ENCODE measurements around the gene GJD3.
A peak's percentile ranks its signal among the peaks of the same experiment; 100 is the strongest.
"Not testable (repeated sequence)": the region's sequence is repeated elsewhere in the genome, so short reads cannot be mapped to it uniquely, and the experiment has no call there.

The GJD3 gene

DNA sequence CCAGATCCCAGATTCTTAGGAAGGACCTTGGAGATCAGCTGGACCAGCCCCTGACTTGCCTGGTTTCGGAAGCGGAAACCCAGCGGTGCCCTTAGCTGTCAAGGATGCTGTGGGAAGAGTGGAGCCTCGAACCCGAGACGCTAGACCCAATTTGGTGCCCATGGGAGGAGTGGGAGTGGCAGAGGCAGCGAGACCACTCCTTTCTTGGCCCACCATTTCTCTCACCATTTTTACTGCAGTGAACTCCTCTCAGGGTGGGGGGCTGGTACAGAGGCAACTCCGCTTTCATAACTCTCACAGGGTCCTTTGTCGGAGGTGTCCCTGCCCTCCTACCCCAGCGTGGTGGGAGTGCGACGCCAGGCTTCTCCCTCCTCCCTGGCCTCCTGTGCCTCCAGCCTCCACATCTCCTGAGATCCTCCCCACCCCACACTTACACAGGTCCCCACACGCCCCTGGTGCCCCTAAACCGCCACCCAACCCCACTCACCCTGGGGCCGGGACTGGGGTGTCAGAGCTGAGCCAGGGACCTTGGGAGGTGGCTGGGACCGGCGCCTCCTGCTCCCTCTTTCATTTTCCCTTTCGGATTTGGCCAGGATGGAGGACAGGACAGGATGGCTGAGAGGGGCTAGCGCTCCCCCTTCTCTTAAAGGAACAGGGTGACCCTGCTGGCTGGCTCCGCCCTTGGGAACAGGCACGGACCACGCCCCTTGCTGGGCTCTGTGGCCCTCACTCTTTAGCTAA lies at the start of gene GJD3:
TSS of gene GJD3 (minus strand) at position 617 of the 741 bp plus-strand sequence. CDS start 922 bp downstream, outside the sequence.
- DNase-seq, result no peak

GRCh38 chr17:40414312-40414711 lies 49.8 kb upstream of the GJD3 start:
- DNase-seq, result not testable (repeated sequence)

DNA sequence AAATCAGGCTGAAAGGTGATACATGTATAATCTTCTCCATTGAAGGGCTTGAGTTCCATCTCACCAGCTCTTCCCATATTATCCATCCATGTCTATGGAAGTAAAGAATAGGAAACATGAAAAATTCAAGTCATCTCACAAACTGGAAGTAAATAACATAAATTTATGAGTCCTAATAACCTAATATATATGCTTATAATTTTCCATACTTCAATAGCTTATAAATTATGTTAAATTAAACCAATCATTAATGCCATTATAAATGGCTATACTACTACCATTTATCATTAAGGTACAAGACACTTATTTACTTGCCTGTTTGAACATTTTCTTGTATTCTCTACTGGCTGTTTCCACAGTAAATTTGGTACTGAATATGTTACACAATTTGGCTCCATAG lies 48.3 kb upstream of the GJD3 start:
- DNase-seq, result no peak

DNA sequence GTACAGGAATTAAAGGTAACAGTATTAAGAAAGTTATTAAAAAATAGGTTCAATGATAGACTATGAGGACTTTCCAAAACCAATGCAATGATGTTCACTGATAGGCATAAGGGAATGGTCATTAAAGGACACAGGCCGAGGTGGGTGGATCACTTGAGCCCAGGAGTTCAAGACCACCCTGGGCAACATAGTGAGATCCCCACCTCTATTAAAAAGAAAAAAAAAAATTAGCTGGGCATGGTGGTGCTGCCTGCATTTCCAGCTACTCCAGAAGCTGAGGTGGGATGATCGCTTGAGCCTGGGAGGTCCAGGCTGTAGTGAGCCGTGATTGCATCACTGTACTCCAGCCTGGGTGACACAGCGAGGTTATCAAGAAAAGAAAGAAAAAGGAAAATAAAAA lies 47.3 kb upstream of the GJD3 start:
- no peak for DNase-seq

GRCh38 chr17:40410082-40410481 lies 45.5 kb upstream of the GJD3 start:
- no peak for DNase-seq

DNA sequence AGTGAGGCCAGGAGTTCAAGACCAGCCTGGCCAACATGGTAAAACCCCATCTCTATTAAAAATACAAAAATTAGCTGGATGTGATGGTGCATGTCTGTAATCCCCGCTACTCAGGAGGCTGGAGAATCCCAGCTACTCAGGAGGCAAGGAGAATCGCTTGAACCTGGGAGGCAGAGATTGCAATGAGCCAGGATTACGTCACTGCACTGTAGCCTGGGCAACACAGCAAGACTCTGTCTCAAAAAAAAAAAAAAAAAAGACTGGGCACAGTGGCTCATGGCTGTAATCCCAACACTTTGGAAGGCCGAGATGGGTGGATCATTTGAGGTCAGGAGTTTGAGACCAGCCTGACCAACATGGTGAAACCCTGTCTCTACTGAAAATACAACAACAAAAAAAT lies 45.0 kb upstream of the GJD3 start:
- DNase-seq, result not testable (repeated sequence)

DNA sequence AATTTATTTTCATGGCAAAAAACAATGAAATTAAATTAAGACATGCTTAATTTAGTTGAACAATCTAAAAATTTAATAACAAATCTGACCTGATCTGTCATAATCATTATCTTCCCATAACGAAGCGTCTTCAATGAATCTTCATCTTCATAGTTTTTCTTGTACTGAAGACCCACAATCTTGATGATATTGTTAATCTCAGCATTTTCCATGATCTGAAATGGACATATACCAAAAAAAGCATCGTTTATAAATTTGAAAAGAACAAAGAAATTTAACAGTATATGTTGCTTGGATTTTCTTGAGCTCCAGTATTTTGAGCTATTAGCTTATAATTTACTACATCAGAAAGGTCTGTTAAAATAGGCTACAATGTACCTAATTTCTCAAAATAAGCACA lies 42.9 kb upstream of the GJD3 start:
- DNase-seq, result no peak

GRCh38 chr17:40404003-40404402 lies 39.5 kb upstream of the GJD3 start:
- DNase-seq, result no peak

GRCh38 chr17:40402668-40403067 lies 38.1 kb upstream of the GJD3 start:
- DNase-seq, result no peak

GRCh38 chr17:40399185-40399584 lies 34.6 kb upstream of the GJD3 start:
- DNase-seq, result peak in 1 of 2 donors; percentile 6

GRCh38 chr17:40386555-40386954 lies 22.0 kb upstream of the GJD3 start:
- not testable (repeated sequence) for DNase-seq

DNA sequence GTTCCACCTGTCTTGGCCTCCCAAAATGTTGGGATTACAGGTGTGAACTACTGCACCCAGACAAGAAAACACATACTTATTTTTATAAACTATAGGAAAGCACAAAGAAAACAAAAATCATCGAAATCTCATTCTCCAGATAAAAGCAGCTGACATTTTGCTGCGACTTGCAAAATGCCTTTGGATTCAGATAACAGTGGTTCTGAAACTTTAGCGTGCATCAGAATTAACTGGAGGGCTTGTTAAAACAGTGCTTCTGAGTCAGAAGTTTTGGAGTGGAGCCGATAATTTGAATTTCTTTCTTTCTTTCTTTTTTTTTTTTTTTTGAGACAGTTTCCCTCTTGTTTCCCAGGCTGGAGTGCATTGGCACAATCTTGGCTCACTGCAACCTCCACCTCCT lies 17.7 kb upstream of the GJD3 start:
- DNase-seq, result no peak

- DNase-seq, result no peak
Observed at GRCh38 chr17:40378966-40379365, 14.4 kb upstream of the GJD3 start.

GRCh38 chr17:40377832-40378231 lies 13.3 kb upstream of the GJD3 start:
- DNase-seq, result no peak

- not testable (repeated sequence) for DNase-seq
Observed at GRCh38 chr17:40376541-40376940, 12.0 kb upstream of the GJD3 start.

- not testable (repeated sequence) for DNase-seq
Observed at GRCh38 chr17:40375786-40376185, 11.2 kb upstream of the GJD3 start.

GRCh38 chr17:40374821-40375498 lies 10.4 kb upstream of the GJD3 start:
- no peak for DNase-seq

DNA sequence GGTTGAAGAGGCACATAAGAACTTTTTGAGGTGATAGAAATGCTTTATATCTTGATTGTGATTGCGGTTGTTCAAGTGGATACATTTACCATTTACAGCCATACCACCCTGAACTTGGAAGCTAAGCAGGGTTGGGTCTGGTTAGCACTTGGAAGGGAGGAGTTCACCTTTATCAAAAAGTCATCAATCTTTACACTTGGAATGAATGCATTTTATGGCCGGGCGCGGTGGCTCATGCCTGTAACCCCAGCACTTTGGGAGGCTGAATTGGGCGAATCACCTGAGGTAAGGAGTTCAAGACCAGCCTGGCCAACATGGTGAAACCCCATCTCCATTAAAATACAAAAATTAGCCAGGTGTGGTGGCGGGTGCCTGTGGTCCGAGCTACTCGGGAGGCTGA lies 9.5 kb upstream of the GJD3 start:
- no peak for DNase-seq

GRCh38 chr17:40373324-40373723 lies 8.8 kb upstream of the GJD3 start:
- no peak for DNase-seq

DNA sequence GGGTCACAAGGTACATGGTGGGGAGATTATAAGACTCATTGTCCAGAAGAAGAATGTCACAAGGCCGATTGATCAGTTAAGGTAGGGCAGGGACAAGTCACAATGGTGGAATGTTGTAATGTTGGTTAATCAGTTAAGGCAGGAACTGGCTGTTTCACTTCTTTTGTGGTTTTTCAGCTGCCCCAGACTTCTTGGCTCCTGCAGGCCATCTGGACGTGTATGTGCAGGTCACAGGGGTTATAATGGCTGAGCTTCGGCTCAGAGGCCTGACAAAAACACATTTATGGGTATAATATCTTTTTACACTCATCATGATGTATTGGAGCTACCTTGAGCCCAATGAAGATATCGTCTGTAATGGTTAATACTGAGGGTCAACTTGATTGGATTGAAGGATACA lies 8.1 kb upstream of the GJD3 start:
- not testable (repeated sequence) for DNase-seq

DNA sequence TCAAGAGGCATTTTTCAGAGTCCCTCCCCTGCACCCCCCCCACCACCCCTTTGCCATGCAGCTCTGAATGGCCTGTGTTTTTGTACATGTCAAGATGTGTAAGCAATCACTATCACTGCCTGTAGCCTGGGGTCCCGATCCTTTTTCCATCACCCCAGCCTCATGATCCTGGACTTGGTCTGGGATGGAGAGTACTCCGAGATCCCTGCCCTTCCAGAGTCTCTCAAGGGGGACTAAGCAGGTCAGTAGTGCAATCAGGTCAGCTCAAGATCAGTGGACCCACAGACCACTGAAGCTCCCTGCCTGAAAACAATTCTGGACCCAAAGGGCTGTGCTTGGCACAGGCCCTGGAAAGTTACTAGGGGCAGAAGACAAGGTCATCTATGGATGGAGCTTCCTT lies 7.5 kb upstream of the GJD3 start:
- DNase-seq, result no peak

GRCh38 chr17:40371261-40371929 lies 6.9 kb upstream of the GJD3 start:
- DNase-seq, result no peak

GRCh38 chr17:40369923-40370322 lies 5.4 kb upstream of the GJD3 start:
- DNase-seq, result no peak

- DNase-seq, result not testable (repeated sequence)
Observed at GRCh38 chr17:40367728-40368127, 3.2 kb upstream of the GJD3 start.
